ENCODE results near the gene ATP1A1.

ATP1A1 gene

GRCh38 chr1:116372651-116373430 is at the start of gene ATP1A1:
ATP1A1 (plus strand) TSS chr1:116373244; CDS start chr1:116373512, 268 bp downstream.
- peak; percentile 96 for DNase-seq (ENCODE audit: low read depth)

GRCh38 chr1:116323491-116323890 is 49.6 kb upstream of the ATP1A1 start:
- DNase-seq (ENCODE audit: low read depth) = no peak

- DNase-seq (ENCODE audit: low read depth) = no peak
These were observed 48.6 kb upstream of the ATP1A1 start for GRCh38 chr1:116324411-116324810.

- no peak for DNase-seq (ENCODE audit: low read depth)
These were observed 47.9 kb upstream of the ATP1A1 start for GRCh38 chr1:116325104-116325503.

- no peak for DNase-seq (ENCODE audit: low read depth)
These were observed 47.1 kb upstream of the ATP1A1 start for GRCh38 chr1:116325922-116326321.

GRCh38 chr1:116326486-116326885 is 46.6 kb upstream of the ATP1A1 start:
- DNase-seq (ENCODE audit: low read depth) = no peak

- no peak for DNase-seq (ENCODE audit: low read depth)
These were observed 44.4 kb upstream of the ATP1A1 start for GRCh38 chr1:116328671-116329070.

GRCh38 chr1:116329524-116330341 is 43.3 kb upstream of the ATP1A1 start:
- DNase-seq (ENCODE audit: low read depth) = no peak

- no peak for DNase-seq (ENCODE audit: low read depth)
These were observed 42.7 kb upstream of the ATP1A1 start for GRCh38 chr1:116330342-116330652.

- no peak for DNase-seq (ENCODE audit: low read depth)
These were observed 42.2 kb upstream of the ATP1A1 start for GRCh38 chr1:116330846-116331245.

- DNase-seq (ENCODE audit: low read depth) = no peak
These were observed 41.5 kb upstream of the ATP1A1 start for GRCh38 chr1:116331523-116331922.

- DNase-seq (ENCODE audit: low read depth) = no peak
These were observed 40.6 kb upstream of the ATP1A1 start for GRCh38 chr1:116332451-116332850.

- no peak for DNase-seq (ENCODE audit: low read depth)
These were observed 39.7 kb upstream of the ATP1A1 start for GRCh38 chr1:116333171-116334014.

- no peak for DNase-seq (ENCODE audit: low read depth)
These were observed 39.0 kb upstream of the ATP1A1 start for GRCh38 chr1:116334015-116334547.

GRCh38 chr1:116334868-116335635 is 38.0 kb upstream of the ATP1A1 start:
- DNase-seq (ENCODE audit: low read depth) = no peak

GRCh38 chr1:116335850-116336624 is 37.0 kb upstream of the ATP1A1 start:
- no peak for DNase-seq (ENCODE audit: low read depth)

GRCh38 chr1:116337398-116337797 is 35.6 kb upstream of the ATP1A1 start:
- no peak for DNase-seq (ENCODE audit: low read depth)

GRCh38 chr1:116338400-116338799 is 34.6 kb upstream of the ATP1A1 start:
- DNase-seq (ENCODE audit: low read depth) = no peak

- DNase-seq (ENCODE audit: low read depth) = no peak
These were observed 32.4 kb upstream of the ATP1A1 start for GRCh38 chr1:116340506-116341231.

GRCh38 chr1:116343019-116343418 is 30.0 kb upstream of the ATP1A1 start:
- no peak for DNase-seq (ENCODE audit: low read depth)

Measured in stimulated activated CD8-positive, alpha-beta memory T cell treated with anti-CD3 and anti-CD28 coated beads, Interleukin-15, amount 100 ng/mL, for 24 hours (primary cell).